GM19193 (cell line): ENCODE results near the gene GNG4.

Source experiments
- POLR2A ChIP-seq: IDR thresholded peaks from 4 replicates; pipeline ENCODE4 v1.6.1; 2011; ENCODE audit not compliant: insufficient read depth, insufficient read length; ENCODE audit errors: extremely low read depth

Gene GNG4

GRCh38 chr1:235649368-235650163 is at the start of gene GNG4:
GNG4 (minus strand) TSS chr1:235649784; CDS start chr1:235583838, 65,946 bp downstream.
- TF ChIP-seq POLR2A: no peak

- no peak for TF ChIP-seq POLR2A
Measured at GRCh38 chr1:235697508-235697907, 47.9 kb upstream of the GNG4 start.

GRCh38 chr1:235689356-235689755 is 39.8 kb upstream of the GNG4 start:
- no peak for TF ChIP-seq POLR2A

GRCh38 chr1:235688096-235688495 is 38.5 kb upstream of the GNG4 start:
- no peak for TF ChIP-seq POLR2A

GRCh38 chr1:235683653-235684052 is 34.1 kb upstream of the GNG4 start:
- no peak for TF ChIP-seq POLR2A

- TF ChIP-seq POLR2A: no peak
Measured at GRCh38 chr1:235682216-235682615, 32.6 kb upstream of the GNG4 start.

GRCh38 chr1:235679644-235680043 is 30.1 kb upstream of the GNG4 start:
- no peak for TF ChIP-seq POLR2A

GRCh38 chr1:235679005-235679404 is 29.4 kb upstream of the GNG4 start:
- TF ChIP-seq POLR2A: no peak

- TF ChIP-seq POLR2A: no peak
Measured at GRCh38 chr1:235675152-235675890, 25.7 kb upstream of the GNG4 start.

- TF ChIP-seq POLR2A: no peak
Measured at GRCh38 chr1:235673981-235674380, 24.4 kb upstream of the GNG4 start.

GRCh38 chr1:235671992-235672391 is 22.4 kb upstream of the GNG4 start:
- TF ChIP-seq POLR2A: no peak

- no peak for TF ChIP-seq POLR2A
Measured at GRCh38 chr1:235670157-235670776, 20.7 kb upstream of the GNG4 start.

GRCh38 chr1:235669277-235669676 is 19.7 kb upstream of the GNG4 start:
- TF ChIP-seq POLR2A: no peak

GRCh38 chr1:235663628-235664027 is 14.0 kb upstream of the GNG4 start:
- TF ChIP-seq POLR2A: no peak

- no peak for TF ChIP-seq POLR2A
Measured at GRCh38 chr1:235661568-235661967, 12.0 kb upstream of the GNG4 start.
